Tibial nerve (tissue), 4 donors: Measurements from ENCODE around the gene SLC38A10.

Source experiments
- EP300 ChIP-seq, 2 donors: sonication (generic); formaldehyde crosslinking; IDR thresholded peaks; one replicate each; pipeline ENCODE4 v1.6.1; 2017; ENCODE audit warnings: antibody characterized with exemption in 2 of 2, mild to moderate bottlenecking in 1 of 2
- POLR2A ChIP-seq, 2 donors: fragments of 450-650 bp; IDR thresholded peaks; one replicate each; pipeline ENCODE4 v1.6.1; 2017; ENCODE audit warnings: antibody characterized with exemption in 2 of 2, mild to moderate bottlenecking in 2 of 2, moderate library complexity in 2 of 2
- TF ChIP-seq, protein P1 (sequence below), 5 experiments: fragments of 200-600 bp in 3 of 5; fragments of 450-650 bp in 2 of 5; sonication (generic) in 3 of 5; IDR thresholded peaks; one replicate each; pipeline ENCODE4 v1.5.1; 2016 to 2019; ENCODE audit warnings: antibody characterized with exemption in 5 of 5, mild to moderate bottlenecking in 3 of 5, moderate library complexity in 2 of 5

DNA sequence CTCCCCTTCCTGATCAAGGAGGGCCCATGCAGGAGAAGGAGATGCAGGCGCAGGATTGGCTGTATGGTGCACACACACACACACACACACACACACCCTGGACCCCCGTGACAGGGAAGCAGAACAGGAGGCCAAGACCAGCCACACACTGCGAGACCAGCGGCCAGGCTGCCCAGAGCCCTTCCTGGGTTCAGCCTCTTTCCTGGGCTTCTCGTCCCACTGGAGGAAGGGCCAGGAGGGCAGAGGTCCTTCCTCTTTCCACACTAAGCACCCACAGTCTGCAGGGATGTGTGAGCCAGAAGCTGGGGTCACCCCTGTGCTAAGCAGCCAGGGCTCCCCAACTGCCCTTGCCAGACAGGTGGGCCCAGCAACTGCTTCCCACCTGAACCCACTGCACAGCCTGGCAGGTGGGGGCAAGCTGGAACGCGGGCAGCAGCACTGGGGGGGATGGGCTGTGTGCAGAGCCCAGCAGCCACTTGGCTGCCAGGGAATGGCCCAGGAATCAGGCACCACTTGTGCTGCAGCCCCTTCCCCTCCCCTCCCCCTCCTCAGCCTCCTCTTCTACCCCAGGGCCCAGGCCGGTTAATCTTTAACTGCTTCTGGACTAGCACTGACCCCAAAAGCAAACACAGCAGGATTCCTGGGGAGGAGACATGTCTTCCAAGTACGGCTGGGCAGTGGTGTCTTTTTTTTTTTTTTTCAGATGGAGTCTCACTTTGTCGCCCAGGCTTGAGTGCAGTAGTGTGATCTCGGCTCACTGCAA lies 44.6 kb upstream of the SLC38A10 start:
- TF ChIP-seq, protein P1, sequence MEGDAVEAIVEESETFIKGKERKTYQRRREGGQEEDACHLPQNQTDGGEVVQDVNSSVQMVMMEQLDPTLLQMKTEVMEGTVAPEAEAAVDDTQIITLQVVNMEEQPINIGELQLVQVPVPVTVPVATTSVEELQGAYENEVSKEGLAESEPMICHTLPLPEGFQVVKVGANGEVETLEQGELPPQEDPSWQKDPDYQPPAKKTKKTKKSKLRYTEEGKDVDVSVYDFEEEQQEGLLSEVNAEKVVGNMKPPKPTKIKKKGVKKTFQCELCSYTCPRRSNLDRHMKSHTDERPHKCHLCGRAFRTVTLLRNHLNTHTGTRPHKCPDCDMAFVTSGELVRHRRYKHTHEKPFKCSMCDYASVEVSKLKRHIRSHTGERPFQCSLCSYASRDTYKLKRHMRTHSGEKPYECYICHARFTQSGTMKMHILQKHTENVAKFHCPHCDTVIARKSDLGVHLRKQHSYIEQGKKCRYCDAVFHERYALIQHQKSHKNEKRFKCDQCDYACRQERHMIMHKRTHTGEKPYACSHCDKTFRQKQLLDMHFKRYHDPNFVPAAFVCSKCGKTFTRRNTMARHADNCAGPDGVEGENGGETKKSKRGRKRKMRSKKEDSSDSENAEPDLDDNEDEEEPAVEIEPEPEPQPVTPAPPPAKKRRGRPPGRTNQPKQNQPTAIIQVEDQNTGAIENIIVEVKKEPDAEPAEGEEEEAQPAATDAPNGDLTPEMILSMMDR (IDR thresholded peaks at IDR 0.05): no peak
- TF ChIP-seq POLR2A (IDR thresholded peaks at IDR 0.05) (no peak), EP300 (IDR thresholded peaks at IDR 0.05) (no peak)
